Fibroblast of mammary gland (primary cell): ENCODE results near the gene TBXA2R.

Source experiments
- DNase-seq: peaks from one replicate; pipeline ENCODE4 v3.0.0-alpha.2; 2010; ENCODE audit warnings: low read depth
- H3K4me3 ChIP-seq: 2 replicates; pipeline ENCODE4 v1.5.1; 2011; ENCODE audit warnings: low read depth, mild to moderate bottlenecking, low read length, moderate library complexity; ENCODE audit not compliant: control insufficient read depth
- TF ChIP-seq, protein P1 (sequence below): conservative IDR thresholded peaks from 2 replicates; pipeline ENCODE4 v1.5.1; 2011; ENCODE audit warnings: low read depth, low read length, inconsistent platforms; ENCODE audit not compliant: control insufficient read depth, insufficient read depth

TBXA2R gene

GRCh38 chr19:3638208-3639193 lies 31.8 kb upstream of the TBXA2R start:
- H3K4me3 ChIP-seq, result no peak overlapping the region
- no peak for DNase-seq
- TF ChIP-seq, protein P1, sequence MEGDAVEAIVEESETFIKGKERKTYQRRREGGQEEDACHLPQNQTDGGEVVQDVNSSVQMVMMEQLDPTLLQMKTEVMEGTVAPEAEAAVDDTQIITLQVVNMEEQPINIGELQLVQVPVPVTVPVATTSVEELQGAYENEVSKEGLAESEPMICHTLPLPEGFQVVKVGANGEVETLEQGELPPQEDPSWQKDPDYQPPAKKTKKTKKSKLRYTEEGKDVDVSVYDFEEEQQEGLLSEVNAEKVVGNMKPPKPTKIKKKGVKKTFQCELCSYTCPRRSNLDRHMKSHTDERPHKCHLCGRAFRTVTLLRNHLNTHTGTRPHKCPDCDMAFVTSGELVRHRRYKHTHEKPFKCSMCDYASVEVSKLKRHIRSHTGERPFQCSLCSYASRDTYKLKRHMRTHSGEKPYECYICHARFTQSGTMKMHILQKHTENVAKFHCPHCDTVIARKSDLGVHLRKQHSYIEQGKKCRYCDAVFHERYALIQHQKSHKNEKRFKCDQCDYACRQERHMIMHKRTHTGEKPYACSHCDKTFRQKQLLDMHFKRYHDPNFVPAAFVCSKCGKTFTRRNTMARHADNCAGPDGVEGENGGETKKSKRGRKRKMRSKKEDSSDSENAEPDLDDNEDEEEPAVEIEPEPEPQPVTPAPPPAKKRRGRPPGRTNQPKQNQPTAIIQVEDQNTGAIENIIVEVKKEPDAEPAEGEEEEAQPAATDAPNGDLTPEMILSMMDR, result no peak

GRCh38 chr19:3637621-3638020 lies 30.9 kb upstream of the TBXA2R start:
- DNase-seq, result no peak
- H3K4me3 ChIP-seq, result no peak overlapping the region

DNA sequence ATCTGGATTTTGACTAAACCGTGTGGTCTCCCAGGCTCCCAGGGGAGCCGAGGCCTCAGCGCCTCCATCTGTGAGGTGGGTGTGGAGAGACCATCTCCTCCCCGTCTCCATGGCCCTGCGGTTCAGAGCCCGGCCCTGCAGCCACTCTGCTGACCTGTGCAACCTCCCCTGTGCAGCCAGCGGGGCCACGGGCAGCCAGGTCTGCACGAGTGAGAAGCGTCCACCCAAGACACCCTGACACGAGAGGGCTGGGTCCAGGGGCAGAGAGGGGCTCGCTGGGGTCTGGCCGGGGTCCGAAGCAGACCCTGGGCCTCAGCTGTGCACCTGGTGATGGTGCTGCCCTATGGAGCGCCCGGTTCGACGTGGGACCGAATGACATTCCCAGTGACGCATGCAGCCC lies 30.3 kb upstream of the TBXA2R start:
- TF ChIP-seq, protein P1, result no peak
- DNase-seq, result no peak
- H3K4me3 ChIP-seq, result no peak overlapping the region

More at GRCh38 chr19:3637621-3638020, 30.9 kb upstream of the TBXA2R start:
- TF ChIP-seq, protein P1, result no peak

DNA sequence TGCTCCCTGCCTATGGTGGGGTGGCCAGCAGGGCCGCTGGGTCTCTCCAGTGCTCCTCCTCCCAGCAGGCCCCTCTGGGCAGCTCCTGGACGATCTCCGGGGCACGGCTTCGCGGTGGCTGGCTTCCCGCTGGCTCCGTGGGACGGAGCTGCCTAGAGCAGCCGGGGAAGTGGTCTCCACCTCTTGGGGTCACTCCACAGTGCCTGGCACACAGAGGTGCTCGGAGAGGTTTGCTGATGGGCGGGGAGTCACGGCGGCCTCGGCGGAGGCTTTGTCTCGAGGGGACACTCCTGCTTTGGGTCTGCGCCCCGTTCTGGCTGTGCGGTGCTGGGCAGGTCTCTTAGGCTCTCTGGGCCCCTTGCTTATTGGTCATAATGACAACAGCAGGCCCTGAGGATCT lies 29.8 kb upstream of the TBXA2R start:
- TF ChIP-seq, protein P1, result no peak
- H3K4me3 ChIP-seq, result no peak overlapping the region
- no peak for DNase-seq

- no peak for DNase-seq
- no peak overlapping the region for H3K4me3 ChIP-seq
- TF ChIP-seq, protein P1, result no peak
These were observed 27.9 kb upstream of the TBXA2R start for GRCh38 chr19:3634496-3635045.

DNA sequence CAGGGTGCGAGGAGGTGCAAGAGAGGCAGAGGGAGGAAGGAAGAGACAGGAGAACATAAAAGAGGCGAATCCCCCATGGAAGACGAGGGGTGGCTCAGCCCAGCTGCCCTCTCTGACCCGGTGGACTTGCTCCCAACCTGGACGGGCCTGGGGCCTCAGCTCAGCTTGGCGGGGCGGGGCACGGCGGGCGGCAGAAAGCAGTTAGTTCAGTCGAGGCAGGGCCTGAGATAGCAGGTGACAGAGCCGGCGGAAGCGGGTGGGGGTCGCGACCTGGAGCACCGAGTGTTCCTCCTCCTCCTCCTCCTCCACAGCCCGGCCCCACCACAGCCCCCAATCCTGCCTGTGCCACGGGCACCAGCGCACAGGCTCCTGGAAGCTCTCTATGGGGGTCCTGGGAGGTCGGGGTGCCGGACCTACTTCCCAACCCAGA lies 26.9 kb upstream of the TBXA2R start:
- no peak for DNase-seq
- TF ChIP-seq, protein P1, result no peak
- no peak overlapping the region for H3K4me3 ChIP-seq
